H1 (cell line): Measurements from ENCODE around the gene PHC3.

Source experiments
- POLR2A ChIP-seq, 2 experiments: IDR thresholded peaks; 1 replicate in 1 of 2; 2 replicates in 1 of 2; pipeline ENCODE4 v1.6.1; 2011; ENCODE audit warnings: low read depth in 2 of 2, low read length in 2 of 2, mild to moderate bottlenecking in 2 of 2; ENCODE audit errors: control extremely low read depth in 1 of 2
- TF ChIP-seq, protein P1 (sequence below), 3 experiments: IDR thresholded peaks; 1 replicate in 2 of 3; 2 replicates in 1 of 3; pipeline versions ENCODE4 v1.5.1 to v1.6.1; 2011; ENCODE audit warnings: low read length in 3 of 3, mild to moderate bottlenecking in 3 of 3, inconsistent platforms in 2 of 3, low read depth in 1 of 3, moderate library complexity in 1 of 3; ENCODE audit not compliant: insufficient read depth in 1 of 3; ENCODE audit errors: control extremely low read depth in 1 of 3

DNA sequence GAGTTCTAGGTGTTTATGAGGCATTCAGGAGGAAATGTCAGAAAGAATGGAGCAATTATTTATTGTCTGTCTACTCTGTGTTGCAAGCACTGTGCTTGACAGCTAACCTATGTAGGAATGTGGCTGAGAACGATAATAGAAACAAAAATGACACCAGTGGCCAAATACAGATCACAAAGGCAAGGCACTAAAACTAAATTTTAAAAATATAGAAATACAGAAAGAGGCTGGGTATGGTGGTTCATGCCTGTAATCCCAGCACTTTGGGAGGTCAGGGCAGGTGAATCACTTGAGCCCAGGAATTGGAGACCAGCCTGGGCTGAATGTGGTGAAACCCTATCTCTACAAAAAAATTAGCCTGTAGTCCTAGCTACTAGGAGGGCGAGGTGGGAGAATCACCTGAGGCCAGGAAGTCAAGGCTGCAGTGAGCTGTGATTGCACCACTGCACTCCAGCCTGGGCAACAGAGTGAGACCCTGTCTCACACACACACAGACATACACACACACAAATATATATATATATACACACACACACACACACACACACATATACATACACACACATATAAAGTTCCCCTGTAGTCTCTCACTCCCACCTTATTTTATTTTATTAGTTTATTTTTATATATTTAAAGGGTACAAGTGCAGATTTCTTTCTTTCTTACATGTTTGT is 46.7 kb upstream of the PHC3 start:
- no peak for TF ChIP-seq POLR2A (IDR thresholded peaks at IDR 0.05; ENCODE audit: control extremely low read depth in 1 of 2, low read depth in 2 of 2, low read length in 2 of 2)
- TF ChIP-seq, protein P1, sequence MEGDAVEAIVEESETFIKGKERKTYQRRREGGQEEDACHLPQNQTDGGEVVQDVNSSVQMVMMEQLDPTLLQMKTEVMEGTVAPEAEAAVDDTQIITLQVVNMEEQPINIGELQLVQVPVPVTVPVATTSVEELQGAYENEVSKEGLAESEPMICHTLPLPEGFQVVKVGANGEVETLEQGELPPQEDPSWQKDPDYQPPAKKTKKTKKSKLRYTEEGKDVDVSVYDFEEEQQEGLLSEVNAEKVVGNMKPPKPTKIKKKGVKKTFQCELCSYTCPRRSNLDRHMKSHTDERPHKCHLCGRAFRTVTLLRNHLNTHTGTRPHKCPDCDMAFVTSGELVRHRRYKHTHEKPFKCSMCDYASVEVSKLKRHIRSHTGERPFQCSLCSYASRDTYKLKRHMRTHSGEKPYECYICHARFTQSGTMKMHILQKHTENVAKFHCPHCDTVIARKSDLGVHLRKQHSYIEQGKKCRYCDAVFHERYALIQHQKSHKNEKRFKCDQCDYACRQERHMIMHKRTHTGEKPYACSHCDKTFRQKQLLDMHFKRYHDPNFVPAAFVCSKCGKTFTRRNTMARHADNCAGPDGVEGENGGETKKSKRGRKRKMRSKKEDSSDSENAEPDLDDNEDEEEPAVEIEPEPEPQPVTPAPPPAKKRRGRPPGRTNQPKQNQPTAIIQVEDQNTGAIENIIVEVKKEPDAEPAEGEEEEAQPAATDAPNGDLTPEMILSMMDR (IDR thresholded peaks at IDR 0.05; ENCODE audit: control extremely low read depth in 1 of 3, insufficient read depth in 1 of 3, low read depth in 1 of 3, low read length in 3 of 3), result no peak
